SK-N-SH (cell line): ENCODE measurements around the gene KRTAP5-5. TPM values are rescaled to one million over a fixed set of nuclear protein-coding genes. Genes with fewer than 3 reads are reported as not detected.

Experiments
- CTCF ChIA-PET: fragments of 300-600, 350-600 bp; formaldehyde crosslinking; extraction: SDS; loops from one replicate; lab custom pipeline; 2021; lab: Yijun Ruan, JAX
- POLR2A ChIA-PET: fragments of 350-600 bp; sonication (Branson Sonifier 250); formaldehyde crosslinking; extraction: SDS; loops from one replicate; lab custom pipeline; 2020; ENCODE audit warnings: antibody characterized with exemption, inconsistent platforms; lab: Yijun Ruan, JAX
- DNase-seq: peaks from one replicate; pipeline ENCODE4 v3.0.0; 2012
- H2AFZ ChIP-seq: fragments of 200-600 bp; sonication (generic); 2 replicates; pipeline ENCODE4 v1.8.1; 2016; ENCODE audit warnings: antibody characterized with exemption, mild to moderate bottlenecking, low read depth
- H3F3A ChIP-seq: fragments of 200-600 bp; sonication (generic); replicated peaks from 2 replicates; pipeline ENCODE3; 2016; ENCODE audit warnings: antibody characterized with exemption, mild to moderate bottlenecking; ENCODE audit not compliant: insufficient read depth
- H3K27ac ChIP-seq, 2 experiments: fragments of 200-500 bp in 1 of 2; fragments of 200-600 bp in 1 of 2; sonication (Bioruptor generic) in 1 of 2; sonication (generic), shearing (Covaris generic) in 1 of 2; 2 replicates each; pipeline versions ENCODE4 v1.5.1 to v1.6.1; 2014 to 2016; ENCODE audit warnings: low read depth in 2 of 2, inconsistent platforms in 1 of 2, low read length in 1 of 2, mild to moderate bottlenecking in 1 of 2, mixed read lengths in 1 of 2
- H3K27me3 ChIP-seq: fragments of 200-600 bp; sonication (generic), shearing (Covaris generic); 2 replicates; pipeline ENCODE4 v1.6.1; 2016; ENCODE audit warnings: mixed run types; ENCODE audit not compliant: insufficient read depth
- H3K36me3 ChIP-seq, 2 experiments: fragments of 200-500 bp in 1 of 2; fragments of 200-600 bp in 1 of 2; sonication (Bioruptor generic) in 1 of 2; sonication (generic) in 1 of 2; replicated peaks in 1 of 2; 2 replicates each; pipeline versions ENCODE3 to v1.5.1; 2014 to 2016; ENCODE audit warnings: low read length in 1 of 2, mild to moderate bottlenecking in 1 of 2; ENCODE audit not compliant: insufficient read depth in 2 of 2, control insufficient read depth in 1 of 2
- H3K4me1 ChIP-seq, 2 experiments: fragments of 200-500 bp in 1 of 2; fragments of 200-600 bp in 1 of 2; sonication (Bioruptor generic) in 1 of 2; sonication (generic), shearing (Covaris generic) in 1 of 2; 2 replicates each; pipeline versions ENCODE4 v1.5.1 to v1.6.1; 2014 to 2016; ENCODE audit warnings: low read depth in 1 of 2, low read length in 1 of 2, mixed run types in 1 of 2; ENCODE audit not compliant: insufficient read depth in 2 of 2, control insufficient read depth in 1 of 2
- H3K4me2 ChIP-seq: fragments of 200-600 bp; sonication (generic), shearing (Covaris generic); 2 replicates; pipeline ENCODE4 v1.6.1; 2017; ENCODE audit warnings: mixed run types
- H3K4me3 ChIP-seq, 2 experiments: fragments of 200-500 bp in 1 of 2; fragments of 200-600 bp in 1 of 2; sonication (Bioruptor generic) in 1 of 2; sonication (generic), shearing (Covaris generic) in 1 of 2; 2 replicates each; pipeline versions ENCODE4 v1.5.1 to v1.8.1; 2014 to 2016; ENCODE audit warnings: low read depth in 2 of 2, inconsistent platforms in 1 of 2, low read length in 1 of 2, mild to moderate bottlenecking in 1 of 2, mixed read lengths in 1 of 2, moderate library complexity in 1 of 2
- H3K79me2 ChIP-seq: fragments of 200-600 bp; sonication (generic); 2 replicates; pipeline ENCODE4 v1.8.1; 2017; ENCODE audit warnings: mild to moderate bottlenecking; ENCODE audit not compliant: insufficient read depth
- H3K9ac ChIP-seq: fragments of 200-600 bp; sonication (generic); 2 replicates; pipeline ENCODE4 v1.6.1; 2017; ENCODE audit warnings: mixed run types
- H3K9me2 ChIP-seq: fragments of 200-600 bp; sonication (generic); 2 replicates; pipeline ENCODE4 v1.6.1; 2017; ENCODE audit warnings: mixed run types
- H3K9me3 ChIP-seq: fragments of 200-600 bp; sonication (generic); 2 replicates; pipeline ENCODE4 v1.6.1; 2017; ENCODE audit warnings: mixed run types, mild to moderate bottlenecking, moderate library complexity
- H4K20me1 ChIP-seq: fragments of 200-600 bp; sonication (generic); 2 replicates; pipeline ENCODE4 v1.6.1; 2017; ENCODE audit warnings: mild to moderate bottlenecking, mixed run types; ENCODE audit not compliant: insufficient read depth
- CHD2 ChIP-seq: fragments of 150-350 bp; IDR thresholded peaks from 2 replicates; pipeline ENCODE4 v1.6.1; 2018; ENCODE audit warnings: low read length; ENCODE audit not compliant: partially characterized antibody
- CTCF ChIP-seq: fragments of 200-600 bp; sonication (generic); IDR thresholded peaks from 2 replicates; pipeline ENCODE4 v1.6.1; 2017; ENCODE audit warnings: antibody characterized with exemption, mild to moderate bottlenecking, moderate library complexity
- EP300 ChIP-seq, 2 experiments: IDR thresholded peaks; 2 replicates each; pipeline versions ENCODE4 v1.4.0 to v1.6.1; 2012; ENCODE audit warnings: borderline replicate concordance in 1 of 2, low read depth in 1 of 2, low read length in 1 of 2
- FOXJ3 ChIP-seq: sonication (generic); formaldehyde crosslinking; IDR thresholded peaks from 2 replicates; pipeline ENCODE4 v1.5.1; 2020; ENCODE audit warnings: mild to moderate bottlenecking, missing genetic modification reagents
- GATA2 ChIP-seq: sonication (generic); formaldehyde crosslinking; IDR thresholded peaks from 2 replicates; pipeline ENCODE4 v1.5.0; 2020; ENCODE audit warnings: mild to moderate bottlenecking, missing genetic modification reagents
- MXI1 ChIP-seq: IDR thresholded peaks from 2 replicates; pipeline ENCODE4 v1.6.1; 2012; ENCODE audit warnings: mild to moderate bottlenecking, low read depth, low read length, improper control_type of control experiment
- NFIC ChIP-seq: IDR thresholded peaks from 2 replicates; pipeline ENCODE4 v1.4.0; 2012; ENCODE audit warnings: borderline replicate concordance
- PBX3 ChIP-seq: IDR thresholded peaks from 2 replicates; pipeline ENCODE4; 2012
- RCOR1 ChIP-seq: fragments of 150-350 bp; IDR thresholded peaks from 2 replicates; pipeline ENCODE4 v1.6.1; 2017; ENCODE audit warnings: antibody characterized with exemption, low read length
- REST ChIP-seq: IDR thresholded peaks from 2 replicates; pipeline ENCODE4 v1.6.1; 2012; ENCODE audit warnings: mild to moderate bottlenecking, low read depth, low read length, moderate library complexity
- SIN3A ChIP-seq: IDR thresholded peaks from 2 replicates; pipeline ENCODE4 v1.6.1; 2012; ENCODE audit warnings: low read depth, mild to moderate bottlenecking, low read length, moderate library complexity, borderline replicate concordance
- WGBS: methylation state at CpG from one replicate; pipeline ENCODE4 v1.1.6; 2017; ENCODE audit warnings: low lambda C conversion rate; 5-methylcytosine and 5-hydroxymethylcytosine counted together
- polyA plus RNA-seq, 3 experiments: library from polyadenylated mRNA; depleted of rRNA; stranded (reverse); fragments of >200 nt; gene quantifications; 2 replicates each; pipeline ENCODE4 v1.2.3, GENCODE V29; 2012

KRTAP5-5 gene
- polyA plus RNA-seq, 1 of the 3 experiments (the other 2 are of a cell fraction) = not detected

GRCh38 chr11:1638344-1638743 is 8.8 kb downstream of the KRTAP5-5 start:
- H3K9me3 ChIP-seq = no peaks in the 10 kb centered on the region

GRCh38 chr11:1639102-1639620 is 9.6 kb downstream of the KRTAP5-5 start:
- H3K4me2 ChIP-seq = peak overlapping the region; percentile 74
- peak overlapping the region in 1 of 2 experiments; percentile 76; a peak in 2 of 4 replicates for H3K27ac ChIP-seq
- H3K79me2 ChIP-seq = no peaks in the 10 kb centered on the region
- H3K36me3 ChIP-seq = no peaks in the 10 kb centered on the region
- H2AFZ ChIP-seq = no peak overlapping the region
- peak; percentile 86 for DNase-seq
- TF ChIP-seq CHD2 (peak; percentile 70), FOXJ3 (peak; percentile 95), RCOR1 (peak; percentile 85), PBX3 (no peak), MXI1 (peak; percentile 60; the same call in 1 of the 2 replicates), EP300 (IDR thresholded peaks at IDR 0.05; ENCODE audit: borderline replicate concordance in 1 of 2, low read depth in 1 of 2, low read length in 1 of 2) (peak in 1 of 2 experiments; percentile 83; a peak in 2 of 4 replicates), GATA2 (CRISPR knock-in tag) (peak; percentile 95), REST (no peak), NFIC (peak; percentile 26; the same call in 1 of the 2 replicates)
- no peaks in the 10 kb centered on the region for H3K9me3 ChIP-seq
- no peaks in the 10 kb centered on the region for H3F3A ChIP-seq
- 14% methylated on average over 15 of the region's 18 CpGs for WGBS
- no peak overlapping the region for H3K9ac ChIP-seq
- no peaks in the 10 kb centered on the region; the same call in 1 of the 2 replicates for H3K27me3 ChIP-seq
- CTCF ChIA-PET = interaction anchor here (0.8 to 9.8 kb wide), 32 partner anchors 8 to 519 kb away, joined by 3 to 143 read pairs (median 5); partner anchors contain the start of genes KRTAP5-5, SYT8 and TNNI2
- POLR2A ChIA-PET = interaction anchor here (0.6 to 1.8 kb wide), 6 partner anchors 8 to 881 kb away, joined by 3 to 7 read pairs (median 4); no protein-coding TSS in a partner anchor
- no peaks in the 10 kb centered on the region for H3K9me2 ChIP-seq
- H3K4me1 ChIP-seq = peaks cover 0 to 25% of the 10 kb centered on the region in 2 experiments; a peak in 1 of 4 replicates
- H3K4me3 ChIP-seq = peak overlapping the region; percentile 1 to 19; a peak in 2 of 4 replicates
- H4K20me1 ChIP-seq = no peaks in the 10 kb centered on the region

More at GRCh38 chr11:1638344-1638743, 8.8 kb downstream of the KRTAP5-5 start:
- Histone ChIP-seq H3F3A (no peaks in the 10 kb centered on the region), H3K9ac (no peak overlapping the region), H3K9me2 (no peaks in the 10 kb centered on the region), H3K27me3 (no peaks in the 10 kb centered on the region; the same call in 1 of the 2 replicates), H2AFZ (no peak overlapping the region), H3K36me3 (no peaks in the 10 kb centered on the region), H3K4me2 (no peak overlapping the region)
- CTCF ChIA-PET = interaction anchor here (1.3 to 9.8 kb wide), 10 partner anchors 7 to 511 kb away, joined by 3 to 143 read pairs (median 30); partner anchors contain the start of genes KRTAP5-5 and SYT8
- no peak for DNase-seq
- POLR2A ChIA-PET = no interaction called here
- TF ChIP-seq SIN3A = no peak
- TF ChIP-seq CTCF = no peak
- TF ChIP-seq, all 33 proteins: peak for 0
- H4K20me1 ChIP-seq = no peaks in the 10 kb centered on the region
- 38% methylated on average over 8 of the region's 8 CpGs for WGBS
- H3K4me1 ChIP-seq = peaks cover 0 to 25% of the 10 kb centered on the region in 2 experiments; a peak in 1 of 4 replicates
- no peak overlapping the region for H3K4me3 ChIP-seq
- peak overlapping the region in 1 of 2 experiments; percentile 76; a peak in 1 of 4 replicates for H3K27ac ChIP-seq
- H3K79me2 ChIP-seq = no peaks in the 10 kb centered on the region
